Measurements from ENCODE around the gene CD68.

The CD68 gene

GRCh38 chr17:7560172-7561027 is 19.0 kb upstream of the CD68 start:
- no peak for DNase-seq

- peak; percentile 42 to 47 for DNase-seq
Observed at GRCh38 chr17:7561028-7561575, 18.3 kb upstream of the CD68 start.

GRCh38 chr17:7561589-7562207 is 17.7 kb upstream of the CD68 start, which contains the start of gene SENP3:
SENP3 (plus strand) TSS chr17:7561919; CDS start chr17:7563077, 1,158 bp downstream.
- peak; percentile 38 to 61 for DNase-seq

- DNase-seq, result no peak
Observed at GRCh38 chr17:7562208-7562605, 17.2 kb upstream of the CD68 start.

GRCh38 chr17:7563115-7563869 is 16.1 kb upstream of the CD68 start:
- no peak for DNase-seq

- no peak for DNase-seq
Observed at GRCh38 chr17:7569571-7569970, 9.9 kb upstream of the CD68 start.

- DNase-seq, result no peak
Observed at GRCh38 chr17:7570351-7570750, 9.1 kb upstream of the CD68 start.

- peak in 1 of 2 experiments; percentile 96 for DNase-seq
Observed at GRCh38 chr17:7572338-7572587, 7.2 kb upstream of the CD68 start.

GRCh38 chr17:7572588-7573323 is 6.7 kb upstream of the CD68 start:
- peak; percentile 92 to 96 for DNase-seq

- DNase-seq, result peak; percentile 62 to 67
Observed at GRCh38 chr17:7573324-7574080, 5.9 kb upstream of the CD68 start.

- no peak for DNase-seq
Observed at GRCh38 chr17:7574176-7574953, 5.1 kb upstream of the CD68 start.

GRCh38 chr17:7575481-7575883 is 4.0 kb upstream of the CD68 start:
- no peak for DNase-seq

- DNase-seq, result no peak
Observed at GRCh38 chr17:7575959-7576358, 3.5 kb upstream of the CD68 start.

- DNase-seq, result no peak
Observed at GRCh38 chr17:7576432-7576937, 3.0 kb upstream of the CD68 start.

- DNase-seq, result no peak
Observed at GRCh38 chr17:7577327-7578199, 1.9 kb upstream of the CD68 start.

- DNase-seq, result no peak
Observed at GRCh38 chr17:7579834-7580603, 581 bp downstream of the CD68 start.

- no peak for DNase-seq
Observed at GRCh38 chr17:7580604-7581575, 1.5 kb downstream of the CD68 start.

Data from AML-193 (cell line).